SIG-M5 (cell line): ENCODE measurements around the gene SHISA3.

ENCODE experiments used
- DNase-seq: peaks from one replicate; lab custom pipeline; 2025; lab: John Stamatoyannopoulos, UW

Gene SHISA3

GRCh38 chr4:42446823-42447222, 49.5 kb downstream of the SHISA3 start:
- no peak for DNase-seq
